ENCODE measurements around the gene GP9.

- TF ChIP-seq CTCF (IDR thresholded peaks at IDR 0.05) (no peak), POLR2A (IDR thresholded peaks at IDR 0.05) (no peak), POLR2AphosphoS5 (IDR thresholded peaks at IDR 0.05; ENCODE audit: insufficient read depth in 1 of 2, low read depth in 1 of 2) (no peak)
These were observed 41.3 kb upstream of the GP9 start for GRCh38 chr3:129019266-129019665.

Measured in vagina (tissue), 2 donors.